H1 (cell line): Measurements from ENCODE around the gene PPP2R3A. TPM values are rescaled to one million over a fixed set of nuclear protein-coding genes. Genes with fewer than 3 reads are reported as not detected.

ENCODE experiments used
- CTCF ChIA-PET: fragments of 300-600 bp; sonication (Branson Sonifier 250); formaldehyde crosslinking; loops from one replicate; lab custom pipeline; 2021; ENCODE audit not compliant: partially characterized antibody; lab: Charles Lee
- POLR2A ChIA-PET: fragments of 300-600 bp; sonication (Branson Sonifier 250); formaldehyde crosslinking; loops from one replicate; lab custom pipeline; 2021; ENCODE audit warnings: inconsistent platforms; ENCODE audit not compliant: partially characterized antibody; lab: Charles Lee
- DNase-seq, 2 experiments: peaks; one replicate each; pipeline versions ENCODE4 v3.0.0 to v3.0.0-alpha.2; 2010 to 2022; ENCODE audit warnings: low spot score in 2 of 2, low read depth in 1 of 2, mixed read lengths in 1 of 2
- FAIRE-seq: peaks from 2 replicates; lab custom pipeline; 2011; peaks lifted over from hg19 to GRCh38; lab: Jason Lieb, UNC
- H2AFZ ChIP-seq: 2 replicates; pipeline ENCODE4 v1.8.1; 2012; ENCODE audit warnings: low read length, inconsistent platforms
- H2AK5ac ChIP-seq: 2 replicates; pipeline ENCODE4 v1.6.1; 2013; ENCODE audit warnings: low read depth, low read length
- H2BK120ac ChIP-seq: replicated peaks from 2 replicates; pipeline ENCODE3; 2013; ENCODE audit warnings: low read depth, low read length, inconsistent platforms
- H2BK12ac ChIP-seq: 2 replicates; pipeline ENCODE4 v1.6.1; 2013; ENCODE audit warnings: low read depth, low read length
- H2BK15ac ChIP-seq: 2 replicates; pipeline ENCODE4 v1.6.1; 2013; ENCODE audit warnings: low read length
- H2BK20ac ChIP-seq: 2 replicates; pipeline ENCODE4 v1.6.1; 2013; ENCODE audit warnings: low read length
- H2BK5ac ChIP-seq: 2 replicates; pipeline ENCODE4 v1.6.1; 2013; ENCODE audit warnings: low read depth, low read length
- H3K14ac ChIP-seq: 2 replicates; pipeline ENCODE4 v1.6.1; 2013; ENCODE audit warnings: inconsistent platforms; ENCODE audit not compliant: insufficient read length
- H3K18ac ChIP-seq: 2 replicates; pipeline ENCODE4 v1.6.1; 2013; ENCODE audit warnings: low read length; ENCODE audit errors: extremely low read depth
- H3K23ac ChIP-seq: 2 replicates; pipeline ENCODE4 v1.6.1; 2013; ENCODE audit warnings: inconsistent platforms; ENCODE audit not compliant: insufficient read length
- H3K23me2 ChIP-seq: 2 replicates; pipeline ENCODE4 v1.6.1; 2013; ENCODE audit warnings: low read depth, low read length
- H3K27ac ChIP-seq: 2 replicates; pipeline ENCODE4 v1.6.1; 2011; ENCODE audit warnings: low read depth, low read length, inconsistent platforms
- H3K27me3 ChIP-seq, 4 experiments: replicated peaks in 1 of 4; 1 replicate in 1 of 4; 2 replicates in 3 of 4; pipeline versions ENCODE4 v1.6.1 to v1.8.1; 2011 to 2013; ENCODE audit warnings: low read length in 3 of 4, mild to moderate bottlenecking in 3 of 4, inconsistent platforms in 2 of 4, mixed read lengths in 2 of 4, moderate library complexity in 1 of 4; ENCODE audit not compliant: control insufficient read depth in 3 of 4, insufficient read depth in 3 of 4; ENCODE audit errors: extremely low read depth in 1 of 4
- H3K36me3 ChIP-seq, 4 experiments: 2 replicates each; pipeline versions ENCODE4 v1.6.1 to v1.8.1; 2011 to 2013; ENCODE audit warnings: mild to moderate bottlenecking in 4 of 4, low read length in 3 of 4, moderate library complexity in 2 of 4, control low read depth in 1 of 4, inconsistent platforms in 1 of 4; ENCODE audit not compliant: insufficient read depth in 4 of 4, control insufficient read depth in 2 of 4
- H3K4ac ChIP-seq: replicated peaks from 2 replicates; pipeline ENCODE3; 2013; ENCODE audit warnings: low read length, low read depth, mixed read lengths, inconsistent platforms; ENCODE audit not compliant: insufficient read length
- H3K4me1 ChIP-seq, 4 experiments: replicated peaks in 1 of 4; 1 replicate in 1 of 4; 2 replicates in 3 of 4; pipeline versions ENCODE4 v1.6.1 to v1.8.1; 2011 to 2013; ENCODE audit warnings: low read length in 3 of 4, inconsistent platforms in 2 of 4, mixed read lengths in 1 of 4; ENCODE audit not compliant: insufficient read depth in 4 of 4, control insufficient read depth in 3 of 4
- H3K4me2 ChIP-seq, 2 experiments: 2 replicates each; pipeline versions ENCODE4 v1.6.1 to v1.8.1; 2011 to 2013; ENCODE audit warnings: low read depth in 2 of 2, low read length in 2 of 2, control low read depth in 1 of 2, inconsistent platforms in 1 of 2, mild to moderate bottlenecking in 1 of 2; ENCODE audit not compliant: insufficient read depth in 1 of 2
- H3K4me3 ChIP-seq, 4 experiments: fragments of 200-600, 300-600 bp in 1 of 4; sonication (generic), shearing (Covaris generic), sonication (Bioruptor Twin) in 1 of 4; 2 replicates each; pipeline versions ENCODE4 v1.5.1 to v1.8.1; 2011 to 2016; ENCODE audit warnings: low read length in 4 of 4, low read depth in 3 of 4, control low read depth in 2 of 4, inconsistent platforms in 2 of 4, mild to moderate bottlenecking in 2 of 4, mixed read lengths in 1 of 4, moderate library complexity in 1 of 4; ENCODE audit not compliant: insufficient read depth in 2 of 4; ENCODE audit errors: extremely low read depth in 1 of 4
- H3K56ac ChIP-seq: replicated peaks from 2 replicates; pipeline ENCODE3; 2013; ENCODE audit warnings: low read depth, mild to moderate bottlenecking, mixed read lengths, low read length, inconsistent platforms; ENCODE audit not compliant: insufficient read length
- H3K79me1 ChIP-seq: 2 replicates; pipeline ENCODE4 v1.6.1; 2013; ENCODE audit warnings: low read depth, low read length, control low read depth
- H3K79me2 ChIP-seq, 2 experiments: 2 replicates each; pipeline versions ENCODE4 v1.6.1 to v1.8.1; 2012 to 2013; ENCODE audit warnings: low read length in 2 of 2, mild to moderate bottlenecking in 2 of 2, inconsistent platforms in 1 of 2; ENCODE audit not compliant: insufficient read depth in 2 of 2, control insufficient read depth in 1 of 2
- H3K9ac ChIP-seq, 4 experiments: replicated peaks in 1 of 4; 1 replicate in 1 of 4; 2 replicates in 3 of 4; pipeline versions ENCODE4 v1.6.1 to v1.8.1; 2011 to 2013; ENCODE audit warnings: low read depth in 3 of 4, low read length in 3 of 4, control low read depth in 2 of 4, mild to moderate bottlenecking in 2 of 4, moderate library complexity in 2 of 4, inconsistent platforms in 1 of 4; ENCODE audit errors: extremely low read depth in 1 of 4
- H3K9me3 ChIP-seq, 2 experiments: 2 replicates each; pipeline versions ENCODE4 v1.6.1 to v1.8.1; 2012 to 2013; ENCODE audit warnings: mild to moderate bottlenecking in 2 of 2, moderate library complexity in 2 of 2, control low read depth in 1 of 2, inconsistent platforms in 1 of 2, low read depth in 1 of 2, low read length in 1 of 2, mixed read lengths in 1 of 2; ENCODE audit not compliant: insufficient read depth in 2 of 2
- H4K20me1 ChIP-seq, 2 experiments: replicated peaks in 1 of 2; 2 replicates each; pipeline versions ENCODE3 to v1.8.1; 2011 to 2013; ENCODE audit warnings: inconsistent platforms in 2 of 2, low read length in 2 of 2, mild to moderate bottlenecking in 1 of 2; ENCODE audit not compliant: insufficient read depth in 2 of 2, control insufficient read depth in 1 of 2
- H4K5ac ChIP-seq: 2 replicates; pipeline ENCODE4 v1.6.1; 2013; ENCODE audit warnings: low read length, low read depth, mixed read lengths, inconsistent platforms; ENCODE audit not compliant: insufficient read length
- H4K8ac ChIP-seq: 2 replicates; pipeline ENCODE4 v1.8.0; 2013; ENCODE audit warnings: mild to moderate bottlenecking, moderate library complexity, low read length, inconsistent platforms; ENCODE audit not compliant: insufficient read depth; ENCODE audit errors: extremely low read depth
- H4K91ac ChIP-seq: replicated peaks from 2 replicates; pipeline ENCODE3; 2013; ENCODE audit warnings: low read length, mixed read lengths, inconsistent platforms; ENCODE audit not compliant: insufficient read length
- CBX5 ChIP-seq: fragments of 300-800, 300-1000 bp; sonication (generic); IDR thresholded peaks from 2 replicates; pipeline ENCODE4 v1.7.1; 2016; ENCODE audit warnings: antibody characterized with exemption, low read length, low read depth
- CREB1 ChIP-seq: IDR thresholded peaks from 2 replicates; pipeline ENCODE4 v1.6.1; 2012; ENCODE audit warnings: inconsistent platforms
- GTF2F1 ChIP-seq: IDR thresholded peaks from 2 replicates; pipeline ENCODE4 v1.6.1; 2012; ENCODE audit warnings: low read depth, low read length, improper control_type of control experiment, borderline replicate concordance
- MAFK ChIP-seq: IDR thresholded peaks from 2 replicates; pipeline ENCODE4 v1.6.1; 2012; ENCODE audit warnings: low read depth, mild to moderate bottlenecking, improper control_type of control experiment, low read length
- NANOG ChIP-seq: IDR thresholded peaks from 2 replicates; pipeline ENCODE4 v1.6.1; 2011; ENCODE audit warnings: low read length, low read depth, mild to moderate bottlenecking, inconsistent platforms; ENCODE audit not compliant: insufficient read depth, poor library complexity, severe bottlenecking
- POLR2A ChIP-seq, 2 experiments: IDR thresholded peaks; 1 replicate in 1 of 2; 2 replicates in 1 of 2; pipeline ENCODE4 v1.6.1; 2011; ENCODE audit warnings: low read depth in 2 of 2, low read length in 2 of 2, mild to moderate bottlenecking in 2 of 2; ENCODE audit errors: control extremely low read depth in 1 of 2
- RFX5 ChIP-seq: IDR thresholded peaks from 2 replicates; pipeline ENCODE4 v1.6.1; 2011; ENCODE audit warnings: low read depth, low read length, improper control_type of control experiment, borderline replicate concordance
- SIRT6 ChIP-seq: IDR thresholded peaks from one replicate; pipeline ENCODE4 v1.7.1; 2012; ENCODE audit warnings: low read length, inconsistent platforms
- SP2 ChIP-seq: IDR thresholded peaks from 2 replicates; pipeline ENCODE4 v1.6.1; 2012; ENCODE audit warnings: mild to moderate bottlenecking, low read length, inconsistent platforms
- SP4 ChIP-seq: IDR thresholded peaks from 2 replicates; pipeline ENCODE4 v1.6.1; 2012; ENCODE audit warnings: low read length, inconsistent platforms
- SRF ChIP-seq: IDR thresholded peaks from 2 replicates; pipeline ENCODE4 v1.6.1; 2011; ENCODE audit warnings: mild to moderate bottlenecking, low read depth, low read length, moderate library complexity
- TAF7 ChIP-seq: optimal IDR thresholded peaks from 2 replicates; pipeline ENCODE3; 2011; ENCODE audit warnings: low read depth, mild to moderate bottlenecking, inconsistent platforms, low read length, moderate library complexity, borderline replicate concordance
- TEAD4 ChIP-seq: IDR thresholded peaks from 2 replicates; pipeline ENCODE4 v1.6.1; 2012; ENCODE audit warnings: low read depth, low read length, inconsistent platforms, mixed read lengths
- WGBS, 2 experiments: shearing (Covaris generic) in 1 of 2; methylation state at CpG; one replicate each; pipeline versions ENCODE4 v1.1.6 to v1.1.7; 2013 to 2015; ENCODE audit warnings: low lambda C conversion rate in 2 of 2, mixed read lengths in 2 of 2, inconsistent platforms in 1 of 2, low coverage in 1 of 2, missing lambda C conversion rate in 1 of 2; ENCODE audit not compliant: insufficient replicate concordance in 2 of 2, insufficient coverage in 1 of 2, insufficient read length in 1 of 2; ENCODE audit errors: extremely low coverage in 1 of 2, missing lambda C conversion rate in 1 of 2; 5-methylcytosine and 5-hydroxymethylcytosine counted together
- polyA plus RNA-seq, 7 experiments: library from polyadenylated mRNA; depleted of rRNA in 3 of 7; stranded (reverse) in 5 of 7; unstranded in 2 of 7; fragments of >200 nt in 5 of 7; fragments of 200-250 nt in 2 of 7; gene quantifications; 1 replicate in 5 of 7; 2 replicates in 1 of 7; 4 replicates in 1 of 7; pipeline versions ENCODE4 v1.2.1 to v1.2.3, GENCODE V29; 2011 to 2013; ENCODE audit warnings: missing spikeins in 2 of 7, mixed read lengths in 2 of 7
- total RNA-seq: library from RNA; stranded (reverse); fragmentation: NEBNext Ultra II Directional; extraction: Animal tissue kit (Norgen Biotek cat#: 25700); gene quantifications from 2 replicates; pipeline ENCODE4 v1.2.1, GENCODE V29; 2021

Gene PPP2R3A
- total and polyA plus RNA-seq, 2 of the 8 experiments (the other 6 are each of a cell fraction or from before 2014, with no cell fraction given), result 4.1 to 15.2 TPM

DNA sequence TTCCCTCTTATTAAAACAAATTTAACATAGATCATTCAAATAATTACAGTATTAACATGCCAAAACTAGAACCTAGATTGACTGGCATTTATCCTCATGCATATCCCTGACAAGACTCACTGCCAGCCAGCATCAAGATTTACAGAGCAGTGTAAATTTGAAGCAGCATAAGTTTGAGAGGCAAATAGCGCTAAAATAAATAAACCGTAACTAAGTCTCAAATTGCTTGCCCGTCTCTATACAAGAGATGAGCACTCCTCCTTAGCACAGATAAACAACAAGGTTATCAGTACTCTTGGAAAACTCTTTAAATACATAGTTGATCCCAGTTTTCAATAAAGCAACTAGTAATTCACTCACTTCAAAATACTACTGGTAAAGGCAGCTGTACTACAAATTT is 201.0 kb downstream of the PPP2R3A start:
- Histone ChIP-seq H3K4me3 (no peak overlapping the region), H3K79me1 (no peaks in the 10 kb centered on the region; the same call in 1 of the 2 replicates), H3K23ac (no peak overlapping the region), H3K4me1 (peaks cover 0 to 4% (median 0%) of the 10 kb centered on the region in 4 experiments; a peak in 2 of 7 replicates), H3K9ac (no peak overlapping the region), H2AK5ac (no peak overlapping the region), H3K4me2 (no peak overlapping the region), H3K14ac (no peak overlapping the region), H4K5ac (no peak overlapping the region), H2BK20ac (no peak overlapping the region), H3K18ac (no peak overlapping the region), H3K23me2 (no peaks in the 10 kb centered on the region), H3K79me2 (peaks cover 16 to 98% of the 10 kb centered on the region in 2 experiments), H2AFZ (no peak overlapping the region), H2BK15ac (no peak overlapping the region), H2BK5ac (no peak overlapping the region), H4K91ac (no peak overlapping the region), H3K4ac (no peak overlapping the region), H3K27me3 (no peaks in the 10 kb centered on the region), H3K9me3 (no peaks in the 10 kb centered on the region), H3K56ac (no peak overlapping the region), H3K36me3 (no peaks in the 10 kb centered on the region), H4K8ac (no peak overlapping the region), H4K20me1 (peaks cover 0 to 5% of the 10 kb centered on the region in 2 experiments), H3K27ac (no peak overlapping the region), H2BK12ac (no peak overlapping the region), H2BK120ac (no peak overlapping the region)
- WGBS, 2 experiments, result 91% methylated on average over 3 of the region's 3 CpGs; no CpG with 5 or more reads in 1 of the 2 experiments
- FAIRE-seq, result no peak
- POLR2A ChIA-PET, result interaction anchor here (1.6 kb wide), 1 partner anchor 30 kb away, joined by 4 read pairs; the partner anchor contains the start of gene MSL2
- no peak for DNase-seq
- CTCF ChIA-PET, result no interaction called here
- TF ChIP-seq POLR2A (IDR thresholded peaks at IDR 0.05; ENCODE audit: control extremely low read depth in 1 of 2, low read depth in 2 of 2, low read length in 2 of 2) (no peak), SP2 (no peak), NANOG (no peak), CREB1 (no peak), TEAD4 (no peak), MAFK (no peak), CBX5 (no peak), GTF2F1 (no peak), TAF7 (no peak), SP4 (no peak), SIRT6 (no peak), SRF (no peak), RFX5 (no peak)
